Activated CD4-positive, alpha-beta T cell treated with anti-CD3 and anti-CD28 coated beads for 1 hour (primary cell): Measurements from ENCODE around the gene RTN4R.
A peak's percentile ranks its signal among the peaks of the same experiment; 100 is the strongest.
"Not testable (repeated sequence)": the region's sequence is repeated elsewhere in the genome, so short reads cannot be mapped to it uniquely, and the experiment has no call there.

Experiments used
- DNase-seq: peaks from one replicate; pipeline ENCODE4 v3.0.0-alpha.2; 2020

The RTN4R gene

GRCh38 chr22:20305230-20305893 lies 37.2 kb upstream of the RTN4R start:
- DNase-seq = not testable (repeated sequence)

- DNase-seq = no peak
Measured at GRCh38 chr22:20304646-20305045, 36.5 kb upstream of the RTN4R start.

GRCh38 chr22:20303229-20303534 lies 35.1 kb upstream of the RTN4R start:
- not testable (repeated sequence) for DNase-seq

GRCh38 chr22:20302438-20303228 lies 34.5 kb upstream of the RTN4R start:
- no peak for DNase-seq

GRCh38 chr22:20299746-20300136 lies 31.6 kb upstream of the RTN4R start:
- DNase-seq = no peak

- DNase-seq = peak; percentile 87
Measured at GRCh38 chr22:20298803-20299745, 31.0 kb upstream of the RTN4R start.

GRCh38 chr22:20298110-20298802 lies 30.1 kb upstream of the RTN4R start:
- no peak for DNase-seq

- DNase-seq = no peak
Measured at GRCh38 chr22:20297414-20298109, 29.4 kb upstream of the RTN4R start.

GRCh38 chr22:20296598-20296997 lies 28.5 kb upstream of the RTN4R start:
- no peak for DNase-seq

GRCh38 chr22:20295262-20296064 lies 27.3 kb upstream of the RTN4R start:
- DNase-seq = no peak

GRCh38 chr22:20292673-20293232 lies 24.6 kb upstream of the RTN4R start:
- no peak for DNase-seq

- DNase-seq = no peak
Measured at GRCh38 chr22:20292108-20292507, 24.0 kb upstream of the RTN4R start.

- DNase-seq = no peak
Measured at GRCh38 chr22:20291604-20292063, 23.5 kb upstream of the RTN4R start.

- no peak for DNase-seq
Measured at GRCh38 chr22:20291249-20291586, 23.1 kb upstream of the RTN4R start.

GRCh38 chr22:20290578-20291248 lies 22.6 kb upstream of the RTN4R start:
- DNase-seq = no peak

- no peak for DNase-seq
Measured at GRCh38 chr22:20290045-20290392, 21.9 kb upstream of the RTN4R start.

GRCh38 chr22:20289182-20290044 lies 21.3 kb upstream of the RTN4R start:
- not testable (repeated sequence) for DNase-seq

- DNase-seq = not testable (repeated sequence)
Measured at GRCh38 chr22:20286784-20287423, 18.8 kb upstream of the RTN4R start.

GRCh38 chr22:20286312-20286660 lies 18.2 kb upstream of the RTN4R start:
- not testable (repeated sequence) for DNase-seq
